ENCODE data around the gene LRRC7.

Gene LRRC7

GRCh38 chr1:70112838-70113237 is 545.1 kb downstream of the LRRC7 start:
- peak; percentile 2 for TF ChIP-seq CTCF (conservative IDR thresholded peaks at IDR 0.05; ENCODE audit: low read depth, low read length)
- no peak for DNase-seq (ENCODE audit: low read depth)
- H3K4me3 ChIP-seq (ENCODE audit: low read depth, low read length) = no peak overlapping the region

GRCh38 chr1:70115315-70115714 is 547.6 kb downstream of the LRRC7 start:
- no peak for DNase-seq (ENCODE audit: low read depth)
- H3K4me3 ChIP-seq (ENCODE audit: low read depth, low read length) = no peak overlapping the region
- no peak for TF ChIP-seq CTCF (conservative IDR thresholded peaks at IDR 0.05; ENCODE audit: low read depth, low read length)

- no peak overlapping the region for H3K4me3 ChIP-seq (ENCODE audit: low read depth, low read length)
- no peak for TF ChIP-seq CTCF (conservative IDR thresholded peaks at IDR 0.05; ENCODE audit: low read depth, low read length)
- no peak for DNase-seq (ENCODE audit: low read depth)
These were observed 549.3 kb downstream of the LRRC7 start for GRCh38 chr1:70117046-70117445.

GRCh38 chr1:70134148-70134547 is 566.4 kb downstream of the LRRC7 start:
- no peak for DNase-seq (ENCODE audit: low read depth)
- no peak for TF ChIP-seq CTCF (conservative IDR thresholded peaks at IDR 0.05; ENCODE audit: low read depth, low read length)
- no peak overlapping the region for H3K4me3 ChIP-seq (ENCODE audit: low read depth, low read length)

- H3K4me3 ChIP-seq (ENCODE audit: low read depth, low read length) = no peak overlapping the region
- no peak for TF ChIP-seq CTCF (conservative IDR thresholded peaks at IDR 0.05; ENCODE audit: low read depth, low read length)
- DNase-seq (ENCODE audit: low read depth) = peak; percentile 89
These were observed 572.6 kb downstream of the LRRC7 start for GRCh38 chr1:70140343-70140742.

- DNase-seq (ENCODE audit: low read depth) = peak; percentile 9
- H3K4me3 ChIP-seq (ENCODE audit: low read depth, low read length) = no peak overlapping the region
- no peak for TF ChIP-seq CTCF (conservative IDR thresholded peaks at IDR 0.05; ENCODE audit: low read depth, low read length)
These were observed 573.2 kb downstream of the LRRC7 start for GRCh38 chr1:70140894-70141293.

GRCh38 chr1:70142075-70142474 is 574.4 kb downstream of the LRRC7 start:
- DNase-seq (ENCODE audit: low read depth) = peak; percentile 68
- H3K4me3 ChIP-seq (ENCODE audit: low read depth, low read length) = no peak overlapping the region
- TF ChIP-seq CTCF (conservative IDR thresholded peaks at IDR 0.05; ENCODE audit: low read depth, low read length) = peak; percentile 51

All from choroid plexus epithelial cell (primary cell).